ENCODE measurements around the gene AHCYL2.
A peak's percentile ranks its signal among the peaks of the same experiment; 100 is the strongest.
"Not testable (repeated sequence)": the region's sequence is repeated elsewhere in the genome, so short reads cannot be mapped to it uniquely, and the experiment has no call there.

The AHCYL2 gene

GRCh38 chr7:129354428-129355157 lies 129.8 kb downstream of the AHCYL2 start:
- DNase-seq (ENCODE audit: low read depth), result no peak

- no peak for DNase-seq (ENCODE audit: low read depth)
Observed at GRCh38 chr7:129356176-129356575, 131.3 kb downstream of the AHCYL2 start.

- no peak for DNase-seq (ENCODE audit: low read depth)
Observed at GRCh38 chr7:129359176-129359575, 134.3 kb downstream of the AHCYL2 start.

DNA sequence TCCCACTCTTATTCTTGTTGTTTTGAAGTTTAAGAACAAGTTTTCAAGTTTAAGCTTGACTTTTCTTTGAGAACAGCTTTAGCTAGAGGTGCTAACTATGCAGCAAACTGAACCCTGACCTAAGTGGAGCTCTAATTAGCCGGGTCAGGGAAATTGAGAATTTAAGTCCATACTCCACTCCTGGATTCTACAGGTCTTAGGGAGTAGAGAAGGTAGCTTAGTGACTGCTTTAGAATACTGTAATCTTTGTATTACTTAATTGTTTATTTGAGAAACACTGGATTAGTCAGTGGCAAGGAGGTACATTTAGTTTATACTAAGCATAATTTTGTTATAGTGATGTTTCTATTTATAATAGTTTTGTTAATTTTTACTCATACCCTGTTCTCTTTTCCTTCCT lies 134.8 kb downstream of the AHCYL2 start:
- DNase-seq (ENCODE audit: low read depth), result no peak

DNA sequence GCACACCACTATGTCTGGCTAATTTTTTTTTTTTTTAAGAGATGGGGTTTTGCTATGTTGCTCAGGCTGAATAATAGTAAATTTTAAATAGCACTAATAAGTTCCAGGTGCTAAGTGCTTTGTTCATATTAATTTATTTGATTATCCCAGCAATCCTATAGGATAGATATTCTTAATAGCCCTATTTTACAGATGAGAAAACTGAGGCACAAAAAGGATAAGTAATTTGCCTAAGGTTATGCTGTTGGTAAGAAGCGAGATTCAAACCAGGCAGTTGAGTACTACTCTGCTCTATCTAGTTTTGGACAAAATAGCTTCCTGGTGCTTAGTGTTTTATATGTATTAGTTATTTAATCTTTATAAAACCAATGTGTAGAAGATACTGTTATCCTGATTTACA lies 136.9 kb downstream of the AHCYL2 start:
- DNase-seq (ENCODE audit: low read depth), result no peak

- DNase-seq (ENCODE audit: low read depth), result no peak
Observed at GRCh38 chr7:129362496-129362895, 137.7 kb downstream of the AHCYL2 start.

- no peak for DNase-seq (ENCODE audit: low read depth)
Observed at GRCh38 chr7:129367349-129367699, 142.5 kb downstream of the AHCYL2 start.

DNA sequence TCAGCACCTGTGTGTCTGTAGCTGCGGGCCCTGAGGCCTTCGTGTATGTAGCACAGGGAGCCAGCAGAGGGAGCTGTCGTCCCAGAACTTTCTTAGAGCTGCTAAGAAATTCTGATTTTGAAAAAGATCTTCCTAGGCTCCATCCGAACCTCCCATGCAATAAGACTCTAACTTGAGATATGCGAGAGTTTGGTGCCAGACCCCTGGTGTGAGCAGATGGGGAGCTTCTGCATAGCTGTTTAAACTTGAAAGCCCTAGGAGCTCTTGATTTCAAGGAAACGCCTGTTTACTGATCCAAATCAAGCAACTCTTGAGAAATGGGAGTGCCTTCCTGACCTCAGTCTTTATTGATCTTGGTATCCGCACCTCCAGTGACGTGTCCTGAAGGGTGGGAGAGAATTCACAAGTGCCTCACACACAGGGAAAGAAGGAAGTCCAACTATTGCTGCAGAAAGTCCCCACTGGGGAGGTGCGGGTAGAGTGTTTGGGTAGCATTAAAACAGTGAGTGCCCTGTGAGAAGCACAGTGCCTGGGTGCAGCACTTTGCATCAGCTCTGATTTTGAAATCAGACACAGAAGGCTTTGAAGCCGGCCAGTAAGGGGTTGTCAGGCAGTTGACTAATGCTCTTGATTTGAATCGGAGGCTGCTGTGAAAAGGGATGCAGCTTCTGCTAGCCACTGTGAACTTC lies 143.0 kb downstream of the AHCYL2 start:
- peak; percentile 56 for DNase-seq (ENCODE audit: low read depth)

DNA sequence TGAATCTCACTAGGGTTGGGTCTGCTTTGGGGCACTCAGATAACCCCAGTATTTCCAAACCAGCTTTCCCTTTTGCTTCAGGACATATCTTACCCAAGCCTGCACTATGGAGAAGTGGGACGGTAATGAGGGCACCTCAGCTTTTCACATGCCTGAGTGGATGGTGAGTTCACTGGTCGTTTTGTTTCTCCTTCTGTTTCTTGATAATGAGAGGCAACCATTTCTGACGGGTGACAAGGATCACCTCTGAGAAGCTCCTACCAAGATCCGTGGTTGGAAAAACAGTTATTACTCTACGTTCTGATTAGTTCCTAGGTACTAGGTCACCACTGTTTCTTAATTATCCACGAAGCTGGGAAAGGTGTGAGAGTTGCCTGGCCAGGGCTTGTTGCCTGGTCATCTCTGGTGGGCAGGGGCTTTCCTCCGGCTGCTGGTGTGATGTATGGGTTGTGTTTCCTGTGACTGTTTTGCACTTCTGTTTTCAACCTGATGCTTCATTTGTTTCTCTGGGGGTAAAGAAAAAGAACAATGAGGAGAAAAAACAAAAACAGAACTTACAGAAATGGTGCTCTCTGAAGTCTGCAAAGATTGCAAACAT lies 143.7 kb downstream of the AHCYL2 start:
- no peak for DNase-seq (ENCODE audit: low read depth)

DNA sequence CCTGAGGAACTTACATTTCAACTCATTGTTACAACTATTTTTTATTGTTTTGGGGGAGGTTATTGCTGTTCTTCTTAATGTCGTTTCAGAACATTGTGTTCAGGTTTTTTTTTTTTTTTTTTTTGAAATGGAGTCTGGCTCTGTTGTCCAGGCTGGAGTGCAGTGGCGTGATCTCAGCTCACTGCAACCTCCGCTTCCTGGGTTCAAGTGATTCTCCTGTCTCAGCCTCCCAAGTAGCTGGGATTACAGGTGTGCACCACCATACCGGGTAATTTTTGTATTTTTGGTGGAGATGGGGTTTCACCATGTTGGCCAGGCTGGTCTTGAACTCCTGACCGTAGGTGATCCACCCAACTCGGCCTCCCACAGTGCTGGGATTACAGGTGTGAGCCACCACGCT lies 144.6 kb downstream of the AHCYL2 start:
- DNase-seq (ENCODE audit: low read depth), result not testable (repeated sequence)

DNA sequence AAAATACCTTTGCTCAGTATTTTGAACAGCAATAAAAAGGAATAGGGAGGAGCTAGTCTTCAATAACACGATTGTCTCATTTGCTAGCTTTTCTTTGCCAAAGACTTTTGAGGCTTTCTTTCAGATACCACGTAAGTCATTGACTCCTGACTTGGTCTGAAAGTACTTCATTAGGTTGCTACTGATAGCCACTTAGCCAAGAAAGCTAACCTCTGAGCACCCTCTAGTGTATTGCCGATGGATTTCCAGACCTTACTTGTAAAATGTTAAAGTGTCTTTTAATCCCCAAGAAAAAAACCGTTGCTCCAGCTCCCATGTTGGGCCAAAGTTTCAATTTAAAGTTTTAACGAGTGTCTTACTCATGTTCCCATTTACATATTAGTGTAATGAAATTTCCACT lies 146.0 kb downstream of the AHCYL2 start:
- no peak for DNase-seq (ENCODE audit: low read depth)

- no peak for DNase-seq (ENCODE audit: low read depth)
Observed at GRCh38 chr7:129371487-129371886, 146.7 kb downstream of the AHCYL2 start.

- DNase-seq (ENCODE audit: low read depth), result no peak
Observed at GRCh38 chr7:129373651-129374428, 149.0 kb downstream of the AHCYL2 start.

DNA sequence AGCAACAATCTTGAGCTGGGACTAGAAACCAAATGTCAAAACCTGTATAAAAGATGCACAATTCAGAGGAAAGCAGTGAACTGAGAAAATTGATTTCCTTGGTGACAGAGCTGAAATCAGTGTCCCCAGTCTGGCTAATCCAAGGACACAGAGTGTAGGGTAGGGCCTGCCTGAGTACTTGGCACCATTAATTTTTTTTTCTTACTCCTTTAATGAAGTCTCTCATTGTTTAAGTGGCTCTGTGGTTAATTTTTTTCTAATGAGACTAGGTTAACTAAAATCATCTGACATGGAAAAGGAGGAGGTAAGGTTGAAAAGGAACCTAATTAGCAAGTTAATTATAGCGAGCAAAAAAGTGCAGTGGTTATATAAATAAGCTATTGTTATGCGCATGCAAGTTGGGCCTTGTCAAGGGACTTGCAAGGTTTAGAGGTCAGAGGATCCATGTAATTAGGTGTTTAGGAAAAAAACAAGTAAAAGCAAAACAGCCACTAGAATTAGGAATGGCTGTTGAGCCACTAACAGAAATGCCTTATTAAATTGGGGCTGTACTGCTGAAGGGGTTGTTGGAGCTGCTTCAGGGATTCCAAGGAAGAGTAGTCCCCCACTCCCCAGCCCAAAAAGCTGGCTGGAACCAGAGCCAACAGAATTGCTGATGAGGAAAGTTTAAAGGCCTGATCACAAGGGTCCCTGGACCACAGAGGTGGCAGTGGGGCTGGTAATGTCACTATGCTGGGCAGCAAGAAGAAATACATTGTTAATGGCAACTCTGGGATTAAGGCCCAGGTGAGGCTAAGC lies 150.5 kb downstream of the AHCYL2 start:
- no peak for DNase-seq (ENCODE audit: low read depth)

GRCh38 chr7:129376076-129376777 lies 151.4 kb downstream of the AHCYL2 start:
- DNase-seq (ENCODE audit: low read depth), result peak; percentile 20

- DNase-seq (ENCODE audit: low read depth), result no peak
Observed at GRCh38 chr7:129376778-129377700, 152.2 kb downstream of the AHCYL2 start.

GRCh38 chr7:129381710-129382484 lies 157.1 kb downstream of the AHCYL2 start:
- DNase-seq (ENCODE audit: low read depth), result no peak

DNA sequence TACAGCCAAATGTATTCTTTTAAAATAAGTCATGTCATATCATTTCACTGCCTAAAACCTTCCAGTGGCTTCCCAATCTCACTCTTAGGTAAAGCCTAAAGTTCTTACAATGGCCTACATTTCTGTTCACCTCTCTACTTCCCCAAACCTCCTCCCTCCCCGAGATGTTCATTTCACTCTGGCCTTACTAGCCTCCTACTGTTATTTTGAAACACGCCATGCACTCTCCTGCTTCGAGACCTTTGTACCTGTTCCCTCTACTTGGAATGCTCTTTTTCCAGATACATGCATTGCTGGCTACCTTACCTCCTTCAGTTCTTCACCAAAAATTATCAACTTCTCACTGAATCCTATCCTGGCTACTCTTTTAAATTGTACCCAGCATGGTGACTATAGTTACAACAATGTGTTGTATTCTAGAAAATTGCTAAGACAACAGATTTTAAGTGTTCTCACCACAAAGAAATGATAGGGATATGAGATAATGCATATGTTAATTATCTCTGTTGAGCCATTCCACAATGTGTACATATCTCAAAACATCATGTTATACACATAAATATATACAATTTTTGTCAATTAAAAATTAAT lies 158.8 kb downstream of the AHCYL2 start:
- DNase-seq (ENCODE audit: low read depth), result no peak

GRCh38 chr7:129385116-129385515 lies 160.3 kb downstream of the AHCYL2 start:
- no peak for DNase-seq (ENCODE audit: low read depth)

Measured in stimulated activated CD4-positive, alpha-beta T cell treated with anti-CD3 and anti-CD28 coated beads, Interleukin-2, amount 100 ng/mL, for 4 hours (primary cell).